Embryonic facial prominence (tissue), 1 donor: ENCODE results near the gene IP6K3.

Experiments
- DNase-seq: peaks from one replicate; pipeline ENCODE4 v3.0.0-alpha.2; 2016; ENCODE audit errors: extremely low spot score

Gene IP6K3

GRCh38 chr6:33746651-33747100 lies at the start of gene IP6K3:
Gene IP6K3, minus strand, starts transcription at chr6:33746905. Its CDS starts 11,429 bp downstream, at chr6:33735476.
- no peak for DNase-seq

GRCh38 chr6:33794910-33795623 lies 48.4 kb upstream of the IP6K3 start:
- DNase-seq = no peak

GRCh38 chr6:33792981-33793380 lies 46.3 kb upstream of the IP6K3 start:
- DNase-seq = no peak

- no peak for DNase-seq
Observed at GRCh38 chr6:33791620-33792019, 44.9 kb upstream of the IP6K3 start.

GRCh38 chr6:33790910-33791309 lies 44.2 kb upstream of the IP6K3 start:
- DNase-seq = no peak

- DNase-seq = no peak
Observed at GRCh38 chr6:33790379-33790778, 43.7 kb upstream of the IP6K3 start.

GRCh38 chr6:33789550-33789895 lies 42.8 kb upstream of the IP6K3 start:
- no peak for DNase-seq

GRCh38 chr6:33788694-33789549 lies 42.2 kb upstream of the IP6K3 start, which contains the start of gene LEMD2:
Gene LEMD2, minus strand, starts transcription at chr6:33789130. Its CDS starts 14 bp downstream, at chr6:33789116.
- peak; percentile 81 for DNase-seq

GRCh38 chr6:33787954-33788693 lies 41.4 kb upstream of the IP6K3 start:
- no peak for DNase-seq

- DNase-seq = no peak
Observed at GRCh38 chr6:33787346-33787953, 40.7 kb upstream of the IP6K3 start.

- DNase-seq = no peak
Observed at GRCh38 chr6:33786736-33787135, 40.0 kb upstream of the IP6K3 start.

- DNase-seq = no peak
Observed at GRCh38 chr6:33785778-33786177, 39.1 kb upstream of the IP6K3 start.

- DNase-seq = no peak
Observed at GRCh38 chr6:33784787-33785186, 38.1 kb upstream of the IP6K3 start.

GRCh38 chr6:33783781-33784520 lies 37.2 kb upstream of the IP6K3 start:
- no peak for DNase-seq

GRCh38 chr6:33782561-33782960 lies 35.9 kb upstream of the IP6K3 start:
- DNase-seq = no peak

- DNase-seq = no peak
Observed at GRCh38 chr6:33781131-33781975, 34.6 kb upstream of the IP6K3 start.

- DNase-seq = no peak
Observed at GRCh38 chr6:33779895-33780294, 33.2 kb upstream of the IP6K3 start.

- no peak for DNase-seq
Observed at GRCh38 chr6:33779290-33779689, 32.6 kb upstream of the IP6K3 start.

GRCh38 chr6:33778444-33779121 lies 31.9 kb upstream of the IP6K3 start:
- DNase-seq = no peak
